Inferior parietal cortex (tissue), 1 donor: Measurements from ENCODE around the gene KHNYN.
"Not testable (repeated sequence)": the region's sequence is repeated elsewhere in the genome, so short reads cannot be mapped to it uniquely, and the experiment has no call there.

Experiments used
- DNase-seq: peaks from one replicate; pipeline ENCODE4 v3.0.0-alpha.2; 2016; ENCODE audit errors: extremely low spot score

The KHNYN gene

GRCh38 chr14:24473211-24473610 is 43.5 kb downstream of the KHNYN start:
- DNase-seq = no peak

- DNase-seq = no peak
These were observed 45.5 kb downstream of the KHNYN start for GRCh38 chr14:24475261-24475660.

GRCh38 chr14:24479999-24480398 is 50.2 kb downstream of the KHNYN start:
- not testable (repeated sequence) for DNase-seq

GRCh38 chr14:24481622-24482324 is 52.0 kb downstream of the KHNYN start:
- peak; percentile 4 for DNase-seq

- DNase-seq = not testable (repeated sequence)
These were observed 53.0 kb downstream of the KHNYN start for GRCh38 chr14:24482699-24483303.

GRCh38 chr14:24483604-24484252 is 54.0 kb downstream of the KHNYN start:
- no peak for DNase-seq
